Measurements from ENCODE around the gene FLVCR2. TPM values are rescaled to one million over a fixed set of nuclear protein-coding genes. Genes with fewer than 3 reads are reported as not detected.

The FLVCR2 gene
- total RNA-seq, 1 experiment from 2014 or later, result 6.6 TPM

DNA sequence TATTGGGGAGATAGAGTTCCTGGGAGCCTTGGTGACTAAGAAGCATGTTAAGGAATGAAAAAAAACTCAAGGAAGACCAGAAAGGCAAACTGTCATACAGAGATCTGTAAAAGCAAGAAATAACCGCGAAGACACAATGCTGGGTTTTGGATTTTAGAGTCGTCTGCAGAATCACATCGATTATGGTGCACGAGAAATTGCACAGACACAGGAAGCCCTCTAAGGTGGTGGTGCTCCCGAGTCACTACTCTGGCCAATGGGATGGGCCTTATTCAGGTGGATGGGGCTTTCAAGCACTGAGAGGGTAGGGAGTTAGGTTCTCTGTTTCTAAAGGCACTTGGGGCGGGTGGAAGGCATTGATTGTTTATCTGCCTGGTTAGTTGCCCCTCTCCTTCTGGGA is 10.3 kb upstream of the FLVCR2 start (continued):
- TF ChIP-seq ZNF317 (CRISPR knock-in tag; IDR thresholded peaks at IDR 0.05; ENCODE audit: borderline replicate concordance, low read depth), result no peak
- no peak for TF ChIP-seq FOXK1 (CRISPR knock-in tag; IDR thresholded peaks at IDR 0.05)

- ChIA-PET POLR2A (no interaction called here), CTCF (interaction anchor here (0.5 to 1.6 kb wide), 5 partner anchors 8 to 85 kb away, joined by 3 to 10 read pairs (median 5); partner anchors contain the start of gene FLVCR2)
- peaks cover 2% of the 10 kb centered on the region; the same call in 1 of the 2 replicates for H3K27me3 Mint-ChIP-seq (ENCODE audit: low read depth)
- H3K4me1 Mint-ChIP-seq, result peaks cover 5% of the 10 kb centered on the region; the same call in 1 of the 2 replicates
- no peak for ATAC-seq
- H3K36me3 Mint-ChIP-seq, result no peaks in the 10 kb centered on the region
- DNase-seq (ENCODE audit: low spot score), result no peak
- TF ChIP-seq ZNF263 (CRISPR knock-in tag; IDR thresholded peaks at IDR 0.05; ENCODE audit: low read depth) (no peak), ZNF416 (CRISPR knock-in tag; IDR thresholded peaks at IDR 0.05) (no peak), GABPB1 (CRISPR knock-in tag; IDR thresholded peaks at IDR 0.05) (no peak), ATF6 (CRISPR knock-in tag; IDR thresholded peaks at IDR 0.05) (no peak), NR3C1 (CRISPR knock-in tag; conservative IDR thresholded peaks at IDR 0.05; ENCODE audit: low read depth) (no peak), AFF4 (CRISPR knock-in tag; IDR thresholded peaks at IDR 0.05; ENCODE audit: borderline replicate concordance) (no peak), MYBL2 (CRISPR knock-in tag; IDR thresholded peaks at IDR 0.05) (no peak), ZNF121 (CRISPR knock-in tag; IDR thresholded peaks at IDR 0.05) (no peak), NFATC4 (CRISPR knock-in tag; IDR thresholded peaks at IDR 0.05) (no peak), SP1 (CRISPR knock-in tag; conservative IDR thresholded peaks at IDR 0.05) (no peak), ELF4 (CRISPR knock-in tag; IDR thresholded peaks at IDR 0.05; ENCODE audit: low read depth) (no peak), SMAD4 (CRISPR knock-in tag; IDR thresholded peaks at IDR 0.05) (no peak), ZNF512 (CRISPR knock-in tag; IDR thresholded peaks at IDR 0.05; ENCODE audit: borderline replicate concordance) (no peak), RELA (CRISPR knock-in tag; IDR thresholded peaks at IDR 0.05; ENCODE audit: borderline replicate concordance) (no peak), PRRX2 (CRISPR knock-in tag; IDR thresholded peaks at IDR 0.05) (no peak)
- TF ChIP-seq, protein P1, sequence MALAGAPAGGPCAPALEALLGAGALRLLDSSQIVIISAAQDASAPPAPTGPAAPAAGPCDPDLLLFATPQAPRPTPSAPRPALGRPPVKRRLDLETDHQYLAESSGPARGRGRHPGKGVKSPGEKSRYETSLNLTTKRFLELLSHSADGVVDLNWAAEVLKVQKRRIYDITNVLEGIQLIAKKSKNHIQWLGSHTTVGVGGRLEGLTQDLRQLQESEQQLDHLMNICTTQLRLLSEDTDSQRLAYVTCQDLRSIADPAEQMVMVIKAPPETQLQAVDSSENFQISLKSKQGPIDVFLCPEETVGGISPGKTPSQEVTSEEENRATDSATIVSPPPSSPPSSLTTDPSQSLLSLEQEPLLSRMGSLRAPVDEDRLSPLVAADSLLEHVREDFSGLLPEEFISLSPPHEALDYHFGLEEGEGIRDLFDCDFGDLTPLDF (CRISPR knock-in tag; IDR thresholded peaks at IDR 0.05), result no peak
- TF ChIP-seq, protein P2, sequence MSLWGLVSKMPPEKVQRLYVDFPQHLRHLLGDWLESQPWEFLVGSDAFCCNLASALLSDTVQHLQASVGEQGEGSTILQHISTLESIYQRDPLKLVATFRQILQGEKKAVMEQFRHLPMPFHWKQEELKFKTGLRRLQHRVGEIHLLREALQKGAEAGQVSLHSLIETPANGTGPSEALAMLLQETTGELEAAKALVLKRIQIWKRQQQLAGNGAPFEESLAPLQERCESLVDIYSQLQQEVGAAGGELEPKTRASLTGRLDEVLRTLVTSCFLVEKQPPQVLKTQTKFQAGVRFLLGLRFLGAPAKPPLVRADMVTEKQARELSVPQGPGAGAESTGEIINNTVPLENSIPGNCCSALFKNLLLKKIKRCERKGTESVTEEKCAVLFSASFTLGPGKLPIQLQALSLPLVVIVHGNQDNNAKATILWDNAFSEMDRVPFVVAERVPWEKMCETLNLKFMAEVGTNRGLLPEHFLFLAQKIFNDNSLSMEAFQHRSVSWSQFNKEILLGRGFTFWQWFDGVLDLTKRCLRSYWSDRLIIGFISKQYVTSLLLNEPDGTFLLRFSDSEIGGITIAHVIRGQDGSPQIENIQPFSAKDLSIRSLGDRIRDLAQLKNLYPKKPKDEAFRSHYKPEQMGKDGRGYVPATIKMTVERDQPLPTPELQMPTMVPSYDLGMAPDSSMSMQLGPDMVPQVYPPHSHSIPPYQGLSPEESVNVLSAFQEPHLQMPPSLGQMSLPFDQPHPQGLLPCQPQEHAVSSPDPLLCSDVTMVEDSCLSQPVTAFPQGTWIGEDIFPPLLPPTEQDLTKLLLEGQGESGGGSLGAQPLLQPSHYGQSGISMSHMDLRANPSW (CRISPR knock-in tag; conservative IDR thresholded peaks at IDR 0.05; ENCODE audit: low read depth), result no peak
- TF ChIP-seq, protein P3, sequence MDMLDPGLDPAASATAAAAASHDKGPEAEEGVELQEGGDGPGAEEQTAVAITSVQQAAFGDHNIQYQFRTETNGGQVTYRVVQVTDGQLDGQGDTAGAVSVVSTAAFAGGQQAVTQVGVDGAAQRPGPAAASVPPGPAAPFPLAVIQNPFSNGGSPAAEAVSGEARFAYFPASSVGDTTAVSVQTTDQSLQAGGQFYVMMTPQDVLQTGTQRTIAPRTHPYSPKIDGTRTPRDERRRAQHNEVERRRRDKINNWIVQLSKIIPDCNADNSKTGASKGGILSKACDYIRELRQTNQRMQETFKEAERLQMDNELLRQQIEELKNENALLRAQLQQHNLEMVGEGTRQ (CRISPR knock-in tag; IDR thresholded peaks at IDR 0.05), result no peak
- TF ChIP-seq, protein P4, sequence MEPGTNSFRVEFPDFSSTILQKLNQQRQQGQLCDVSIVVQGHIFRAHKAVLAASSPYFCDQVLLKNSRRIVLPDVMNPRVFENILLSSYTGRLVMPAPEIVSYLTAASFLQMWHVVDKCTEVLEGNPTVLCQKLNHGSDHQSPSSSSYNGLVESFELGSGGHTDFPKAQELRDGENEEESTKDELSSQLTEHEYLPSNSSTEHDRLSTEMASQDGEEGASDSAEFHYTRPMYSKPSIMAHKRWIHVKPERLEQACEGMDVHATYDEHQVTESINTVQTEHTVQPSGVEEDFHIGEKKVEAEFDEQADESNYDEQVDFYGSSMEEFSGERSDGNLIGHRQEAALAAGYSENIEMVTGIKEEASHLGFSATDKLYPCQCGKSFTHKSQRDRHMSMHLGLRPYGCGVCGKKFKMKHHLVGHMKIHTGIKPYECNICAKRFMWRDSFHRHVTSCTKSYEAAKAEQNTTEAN (CRISPR knock-in tag; IDR thresholded peaks at IDR 0.05), result no peak
- H3K27ac Mint-ChIP-seq, result no peak overlapping the region
- H3K4me3 Mint-ChIP-seq, result no peak overlapping the region
- no peaks in the 10 kb centered on the region for H3K9me3 Mint-ChIP-seq
These were observed 9.6 kb upstream of the FLVCR2 start for GRCh38 chr14:75568791-75569190.
